AG04449 (cell line): ENCODE data around the gene AQP12B.
"Not testable (repeated sequence)": the region's sequence is repeated elsewhere in the genome, so short reads cannot be mapped to it uniquely, and the experiment has no call there.

Experiments
- CTCF ChIA-PET: fragments of 350-600 bp; formaldehyde crosslinking; extraction: SDS; loops from one replicate; lab custom pipeline; 2021; ENCODE audit warnings: antibody characterized with exemption; lab: Yijun Ruan, JAX
- POLR2A ChIA-PET: fragments of 400-600, 350-600 bp; formaldehyde crosslinking; extraction: SDS; loops from one replicate; lab custom pipeline; 2020; ENCODE audit warnings: antibody characterized with exemption, inconsistent platforms; lab: Yijun Ruan, JAX
- DNase-seq: peaks from one replicate; pipeline ENCODE4 v3.0.0-alpha.2; 2010; ENCODE audit warnings: low read depth, low spot score
- H3K4me3 ChIP-seq: 2 replicates; pipeline ENCODE4 v1.5.1; 2011; ENCODE audit warnings: low read depth, mild to moderate bottlenecking, control low read depth, low read length
- CTCF ChIP-seq: IDR thresholded peaks from one replicate; pipeline ENCODE4 v1.5.1; 2011; ENCODE audit warnings: mild to moderate bottlenecking, moderate library complexity, low read length, control low read depth, inconsistent platforms; ENCODE audit not compliant: insufficient read depth; ENCODE audit errors: missing control alignments

Gene AQP12B

GRCh38 chr2:240663546-240664190, 19.0 kb downstream of the AQP12B start:
- POLR2A ChIA-PET: no interaction called here
- no peak for DNase-seq
- no peak overlapping the region for H3K4me3 ChIP-seq
- no peak for TF ChIP-seq CTCF
- CTCF ChIA-PET: no interaction called here

GRCh38 chr2:240662681-240663080, 20.0 kb downstream of the AQP12B start:
- no peak for DNase-seq
- CTCF ChIA-PET: no interaction called here
- TF ChIP-seq CTCF: no peak
- H3K4me3 ChIP-seq: no peak overlapping the region
- POLR2A ChIA-PET: no interaction called here

GRCh38 chr2:240659883-240660282, 22.8 kb downstream of the AQP12B start:
- DNase-seq, CTCF ChIA-PET, H3K4me3 ChIP-seq, POLR2A ChIA-PET: not testable (repeated sequence)

- no peak for TF ChIP-seq CTCF
- DNase-seq: no peak
- ChIA-PET POLR2A (no interaction called here), CTCF (interaction anchor here (0.9 to 1.1 kb wide), 2 partner anchors 12 to 142 kb away, joined by 3 read pairs; no protein-coding TSS in a partner anchor)
- H3K4me3 ChIP-seq: no peak overlapping the region
Measured at GRCh38 chr2:240655931-240656886, 26.5 kb downstream of the AQP12B start.

GRCh38 chr2:240651185-240651584, 31.5 kb downstream of the AQP12B start:
- no peak for TF ChIP-seq CTCF
- ChIA-PET POLR2A (no interaction called here), CTCF (no interaction called here)
- no peak overlapping the region for H3K4me3 ChIP-seq
- DNase-seq: no peak

- no peak for DNase-seq
- ChIA-PET CTCF (no interaction called here), POLR2A (no interaction called here)
- no peak overlapping the region for H3K4me3 ChIP-seq
- TF ChIP-seq CTCF: no peak
Measured at GRCh38 chr2:240650254-240650965, 32.3 kb downstream of the AQP12B start.
